GM18526 (cell line): ENCODE data around the gene NUPR1.

Experiments used
- POLR2A ChIP-seq: IDR thresholded peaks from 3 replicates; pipeline ENCODE4 v1.6.1; 2011; ENCODE audit not compliant: insufficient read length; ENCODE audit errors: extremely low read depth

NUPR1 gene

DNA sequence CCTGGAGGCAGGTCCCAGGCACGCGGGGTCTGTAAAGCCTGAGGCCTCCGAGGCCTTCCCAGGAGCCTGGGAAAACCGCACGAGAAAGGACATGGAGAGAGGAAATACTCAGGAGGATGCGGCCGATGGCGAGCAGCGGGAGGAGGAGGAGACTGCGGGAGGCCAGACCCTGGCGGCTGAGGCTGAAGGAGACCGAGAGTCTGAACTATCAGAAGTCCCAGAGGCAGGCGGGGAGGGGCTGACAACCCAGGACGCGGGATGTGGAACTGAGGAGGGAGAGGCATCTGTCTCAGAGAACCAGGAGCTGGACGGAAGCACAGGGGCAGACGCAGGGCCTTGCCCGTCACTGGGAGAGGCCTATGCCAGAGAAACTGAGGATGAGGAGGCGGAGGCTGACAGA is 41.9 kb downstream of the NUPR1 start:
- TF ChIP-seq POLR2A: no peak

DNA sequence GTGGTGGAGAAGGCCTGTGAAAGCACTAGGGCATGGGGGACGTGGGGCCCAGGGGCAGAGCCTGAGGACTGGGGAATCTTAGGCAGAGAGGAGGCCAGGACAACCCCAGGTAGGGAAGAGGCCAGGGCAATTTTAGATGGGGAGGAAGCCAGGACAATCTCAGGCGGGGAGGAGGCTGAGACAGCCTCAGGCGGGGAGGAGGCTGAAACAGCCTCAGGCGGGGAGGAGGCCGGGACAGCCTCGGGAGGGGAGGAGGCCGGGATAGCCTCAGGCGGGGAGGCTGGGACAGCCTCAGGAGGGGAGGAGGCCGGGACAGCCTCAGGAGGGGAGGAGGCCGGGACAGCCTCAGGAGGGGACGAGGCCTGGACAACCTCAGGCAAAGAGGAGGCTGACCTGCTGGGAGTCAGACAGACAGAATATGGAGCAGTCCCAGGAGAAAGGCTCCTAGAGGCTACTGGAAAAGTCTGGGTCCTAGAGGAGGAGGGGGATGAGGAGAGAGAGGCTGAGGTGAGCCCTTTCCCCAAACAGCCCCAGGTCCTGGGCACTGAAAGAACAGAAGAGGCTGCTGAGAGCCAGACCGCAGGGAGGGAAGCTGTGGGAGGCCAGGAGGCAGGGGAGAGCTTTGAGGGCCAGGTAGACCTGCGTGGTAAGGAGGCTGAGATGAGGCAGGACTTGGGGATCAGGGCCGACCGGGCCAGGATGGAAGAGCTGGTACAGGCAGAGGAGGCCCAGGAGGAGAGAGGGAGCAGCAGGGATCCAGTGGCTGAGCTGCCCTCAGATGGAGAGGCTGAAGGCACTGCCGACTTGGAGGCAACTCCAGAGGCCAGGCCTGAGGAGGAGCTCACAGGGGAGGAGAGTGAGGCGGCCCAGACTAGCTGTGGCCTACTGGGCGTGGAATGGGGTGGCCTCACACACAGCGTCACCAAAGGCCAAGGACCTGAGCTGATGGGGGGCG is 42.7 kb downstream of the NUPR1 start:
- TF ChIP-seq POLR2A: no peak

DNA sequence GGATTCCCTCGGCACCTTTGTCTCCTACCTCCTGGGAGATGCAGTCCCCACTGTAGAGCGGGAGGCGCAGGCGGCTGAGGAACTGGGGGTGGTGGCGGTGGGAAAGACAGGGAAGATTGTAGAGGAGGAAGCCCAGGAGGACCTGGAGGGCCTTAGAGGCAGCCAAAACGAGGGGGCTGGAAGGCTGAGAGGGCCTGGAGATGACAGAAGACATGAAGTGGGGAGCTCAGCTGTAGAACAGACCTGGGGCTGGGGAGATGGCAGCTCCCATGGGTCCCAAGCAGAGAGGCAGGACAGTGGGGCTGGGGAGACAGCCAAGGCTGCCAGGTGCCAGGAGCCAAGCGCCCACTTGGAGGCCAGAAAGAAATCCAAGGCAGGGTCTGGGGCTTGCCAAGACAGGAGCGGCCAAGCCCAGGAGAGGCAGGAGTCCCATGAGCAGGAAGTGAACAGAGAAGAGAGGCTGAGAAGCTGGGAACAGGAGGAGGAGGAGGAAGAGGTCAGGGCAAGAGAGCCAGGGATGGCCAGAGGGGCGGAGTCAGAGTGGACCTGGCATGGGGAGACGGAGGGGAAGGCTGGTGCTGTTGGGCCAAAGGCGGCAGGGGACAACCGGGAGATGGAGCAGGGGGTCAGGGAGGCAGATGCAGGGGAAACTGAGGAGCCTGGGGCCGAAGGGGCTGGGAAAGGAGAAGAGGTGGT is 43.5 kb downstream of the NUPR1 start:
- TF ChIP-seq POLR2A: no peak

DNA sequence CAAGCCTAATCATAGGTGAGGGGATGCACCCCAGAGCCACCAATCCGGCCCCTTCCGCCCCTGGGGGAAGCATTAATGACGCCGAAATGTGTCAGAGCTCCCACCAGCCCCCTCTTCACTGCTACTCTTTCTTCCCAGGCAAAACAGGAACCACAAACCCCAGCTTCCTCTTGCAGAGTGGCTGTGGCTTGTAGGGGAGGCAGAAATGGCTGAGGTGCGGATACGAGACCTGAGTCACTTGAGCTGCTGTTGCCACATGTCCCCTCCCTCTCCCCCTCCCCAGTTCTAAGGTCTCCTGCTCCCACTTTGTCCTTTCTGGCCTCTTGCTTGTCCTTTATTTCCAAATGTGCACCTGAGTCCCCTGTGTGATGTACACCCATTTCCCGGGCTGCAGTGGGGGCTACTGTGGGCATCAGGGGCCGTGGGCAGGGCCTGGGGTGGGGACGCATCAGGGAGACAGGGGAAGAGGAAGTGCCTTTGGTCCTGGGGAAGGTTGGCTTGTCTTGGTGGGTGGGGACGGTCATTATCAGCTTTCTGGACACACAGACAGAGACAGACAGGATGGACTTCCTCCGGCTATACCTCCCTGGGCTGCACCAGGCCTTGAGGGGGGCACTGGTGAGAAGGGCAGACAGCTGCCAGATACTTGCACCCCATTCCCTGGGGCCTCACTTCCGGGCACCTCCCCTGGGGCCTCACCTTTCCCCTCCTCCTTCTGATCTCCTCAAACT is 44.5 kb downstream of the NUPR1 start, which contains the start of gene APOBR:
APOBR (plus strand) TSS at position 523 of the 731 bp plus-strand sequence; CDS start at position 562, 39 bp downstream.
- TF ChIP-seq POLR2A: peak; percentile 57

DNA sequence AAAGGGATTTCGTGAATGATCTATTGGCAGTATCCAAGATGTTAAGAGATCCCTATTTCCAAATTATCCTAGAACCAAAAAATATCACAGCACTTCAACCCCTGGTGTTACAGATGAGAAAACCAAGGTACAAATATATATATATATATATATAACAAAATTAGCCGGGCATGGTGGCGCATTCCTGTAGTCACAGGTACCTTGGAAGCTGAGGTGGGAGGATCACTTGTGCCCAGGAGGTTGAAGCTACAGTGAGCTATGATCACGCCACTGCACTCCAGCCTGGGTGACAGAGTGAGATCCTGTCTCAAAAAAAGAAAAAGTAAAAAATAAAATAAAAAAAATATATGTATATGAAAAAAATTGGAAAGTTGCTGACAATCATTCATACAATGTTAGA is 46.3 kb downstream of the NUPR1 start:
- TF ChIP-seq POLR2A: no peak

DNA sequence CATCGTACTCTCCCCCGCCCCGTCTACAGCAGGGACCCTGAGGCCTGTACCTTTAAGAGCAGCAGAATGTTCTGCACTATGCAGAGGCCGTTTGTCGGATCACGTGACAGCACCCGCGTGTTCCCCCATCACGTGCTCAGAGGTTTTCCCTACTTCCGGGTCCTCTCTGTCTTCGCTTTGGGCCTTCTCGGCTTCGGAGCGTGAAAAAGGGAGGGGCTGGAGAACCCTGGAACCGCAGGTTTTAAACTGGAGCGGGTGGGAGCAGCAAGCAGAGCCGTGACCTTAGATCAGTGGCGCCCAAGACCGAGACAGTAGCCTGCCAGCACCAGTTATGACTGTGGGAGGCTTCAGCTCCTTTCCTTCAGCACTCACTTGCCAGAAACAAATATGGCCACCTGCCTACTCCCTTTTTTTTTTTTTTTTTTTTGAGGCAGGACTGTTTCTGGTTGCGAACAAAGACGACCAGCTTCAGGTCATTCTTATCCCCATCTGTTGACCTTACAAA is 46.8 kb downstream of the NUPR1 start, which contains the start of gene CLN3:
CLN3 (minus strand) TSS at position 105 of the 505 bp plus-strand sequence. CDS start 315 bp downstream, outside the sequence.
- TF ChIP-seq POLR2A: no peak

DNA sequence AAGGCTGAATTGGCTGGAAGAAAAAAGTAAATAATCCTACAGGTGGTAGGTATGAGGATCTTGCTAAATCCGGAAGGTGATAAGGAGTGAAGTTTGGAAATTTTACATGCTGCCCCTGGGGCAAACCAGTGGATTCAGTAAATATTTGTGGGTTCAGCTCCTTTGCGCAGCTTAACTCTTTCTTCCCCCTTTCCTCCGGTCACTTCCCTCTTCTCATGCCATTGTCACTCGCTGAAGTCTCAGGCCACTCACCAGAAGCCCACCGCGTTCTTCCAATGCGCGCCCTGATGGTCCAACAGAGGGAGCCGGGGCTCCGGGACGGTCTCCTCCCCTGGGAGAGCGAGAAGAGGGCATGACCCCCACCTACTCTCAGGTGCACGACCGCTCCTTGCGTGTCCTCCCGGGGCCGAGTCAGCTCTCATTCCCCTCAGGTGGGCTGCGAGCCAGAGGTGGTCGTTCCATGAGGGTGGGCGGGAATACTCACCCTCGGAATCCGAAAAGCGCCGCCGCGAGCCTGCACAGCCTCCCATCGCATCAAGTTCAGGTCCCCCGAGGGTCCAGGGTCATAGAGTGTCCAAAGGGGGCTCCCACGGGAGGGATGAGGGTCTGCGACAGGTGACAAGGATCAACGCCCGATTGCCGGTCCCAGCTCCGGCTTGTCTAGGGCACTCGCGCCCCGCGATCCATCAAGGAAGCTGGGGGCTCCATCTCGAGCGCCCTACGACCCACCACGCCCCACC is 47.4 kb downstream of the NUPR1 start:
- no peak for TF ChIP-seq POLR2A

DNA sequence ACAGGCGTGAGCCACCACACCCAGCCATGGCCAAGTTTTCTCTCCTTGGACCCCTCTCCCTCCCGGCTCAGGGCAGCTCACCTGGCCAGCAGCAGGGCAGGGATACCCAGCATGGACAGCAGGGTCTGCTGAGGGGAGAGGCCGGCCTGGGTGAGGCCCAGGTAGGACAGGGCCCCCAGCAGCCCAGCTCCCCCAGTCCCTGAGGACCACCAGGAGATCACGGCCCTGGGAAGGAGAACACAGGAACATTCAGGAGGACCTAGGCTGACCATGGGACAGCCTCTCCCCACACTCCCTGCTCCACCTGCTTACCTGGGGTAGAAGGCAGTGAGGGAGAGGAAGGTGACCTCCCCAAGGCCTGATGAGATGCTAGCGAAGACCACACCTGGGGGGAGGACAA is 52.5 kb downstream of the NUPR1 start:
- TF ChIP-seq POLR2A: no peak
